ENCODE results near the gene TTLL11. TPM values are rescaled to one million over a fixed set of nuclear protein-coding genes. Genes with fewer than 3 reads are reported as not detected.
"Not testable (repeated sequence)": the region's sequence is repeated elsewhere in the genome, so short reads cannot be mapped to it uniquely, and the experiment has no call there.

TTLL11 gene
- total RNA-seq, 1 donor from 2014 or later: 23.9 TPM

DNA sequence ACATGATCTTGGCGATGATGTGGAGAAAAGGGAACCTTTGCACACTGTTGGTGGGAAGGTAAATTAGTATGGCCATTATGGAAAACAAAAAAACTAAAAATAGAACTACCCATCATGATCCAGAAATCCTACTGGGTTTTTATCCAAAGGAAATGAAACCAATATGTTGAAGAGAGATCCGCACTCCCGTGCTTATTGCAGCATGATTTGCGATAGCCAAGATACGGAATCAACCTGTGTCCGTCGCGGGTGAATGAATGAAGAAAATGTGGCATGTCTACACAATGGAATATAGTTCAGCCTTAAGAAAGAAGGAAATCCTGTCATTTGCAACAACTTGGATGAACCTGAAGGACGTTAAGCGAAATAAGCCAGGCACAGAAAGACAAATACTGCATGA, 84.5 kb downstream of the TTLL11 start:
- H3K27ac Mint-ChIP-seq (ENCODE audit: unreplicated experiment): no peak overlapping the region
- no peak for DNase-seq

DNA sequence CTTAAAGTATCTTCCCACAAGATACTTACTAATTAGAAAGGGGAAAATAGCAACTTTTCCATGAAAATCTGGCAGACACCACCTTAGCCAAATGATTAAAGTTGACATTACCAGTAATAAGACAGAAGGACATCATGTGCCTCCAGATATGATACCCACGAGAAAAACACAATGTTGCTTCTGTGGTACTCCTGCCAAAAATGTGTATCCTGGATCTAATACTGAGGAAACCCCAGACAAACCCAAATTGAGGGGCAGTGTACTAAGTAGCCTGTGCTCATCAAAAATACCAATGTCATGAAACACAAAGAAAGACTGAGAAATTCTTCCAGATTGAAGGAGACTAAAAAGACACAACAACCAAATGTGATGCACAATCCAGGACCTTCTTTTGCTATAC, 85.3 kb downstream of the TTLL11 start:
- Mint-ChIP-seq H3K27ac (ENCODE audit: unreplicated experiment) (no peak overlapping the region), H3K36me3 (ENCODE audit: unreplicated experiment) (no peaks in the 10 kb centered on the region), H3K9me3 (ENCODE audit: unreplicated experiment) (no peaks in the 10 kb centered on the region), H3K4me3 (ENCODE audit: unreplicated experiment) (no peak overlapping the region), H3K4me1 (ENCODE audit: low read depth, unreplicated experiment) (peaks cover 6% of the 10 kb centered on the region), H3K27me3 (ENCODE audit: unreplicated experiment) (no peaks in the 10 kb centered on the region)
- DNase-seq: no peak
- TF ChIP-seq, protein P1, sequence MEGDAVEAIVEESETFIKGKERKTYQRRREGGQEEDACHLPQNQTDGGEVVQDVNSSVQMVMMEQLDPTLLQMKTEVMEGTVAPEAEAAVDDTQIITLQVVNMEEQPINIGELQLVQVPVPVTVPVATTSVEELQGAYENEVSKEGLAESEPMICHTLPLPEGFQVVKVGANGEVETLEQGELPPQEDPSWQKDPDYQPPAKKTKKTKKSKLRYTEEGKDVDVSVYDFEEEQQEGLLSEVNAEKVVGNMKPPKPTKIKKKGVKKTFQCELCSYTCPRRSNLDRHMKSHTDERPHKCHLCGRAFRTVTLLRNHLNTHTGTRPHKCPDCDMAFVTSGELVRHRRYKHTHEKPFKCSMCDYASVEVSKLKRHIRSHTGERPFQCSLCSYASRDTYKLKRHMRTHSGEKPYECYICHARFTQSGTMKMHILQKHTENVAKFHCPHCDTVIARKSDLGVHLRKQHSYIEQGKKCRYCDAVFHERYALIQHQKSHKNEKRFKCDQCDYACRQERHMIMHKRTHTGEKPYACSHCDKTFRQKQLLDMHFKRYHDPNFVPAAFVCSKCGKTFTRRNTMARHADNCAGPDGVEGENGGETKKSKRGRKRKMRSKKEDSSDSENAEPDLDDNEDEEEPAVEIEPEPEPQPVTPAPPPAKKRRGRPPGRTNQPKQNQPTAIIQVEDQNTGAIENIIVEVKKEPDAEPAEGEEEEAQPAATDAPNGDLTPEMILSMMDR (IDR thresholded peaks at IDR 0.05; ENCODE audit: partially characterized antibody, unreplicated experiment): no peak

More for the DNA sequence above, 84.5 kb downstream of the TTLL11 start:
- Mint-ChIP-seq H3K36me3 (ENCODE audit: unreplicated experiment) (no peaks in the 10 kb centered on the region), H3K27me3 (ENCODE audit: unreplicated experiment) (peaks cover 2% of the 10 kb centered on the region), H3K4me3 (ENCODE audit: unreplicated experiment) (no peak overlapping the region), H3K4me1 (ENCODE audit: low read depth, unreplicated experiment) (peaks cover 12% of the 10 kb centered on the region), H3K9me3 (ENCODE audit: unreplicated experiment) (no peaks in the 10 kb centered on the region)
- TF ChIP-seq, protein P1 (IDR thresholded peaks at IDR 0.05; ENCODE audit: partially characterized antibody, unreplicated experiment): no peak

DNA sequence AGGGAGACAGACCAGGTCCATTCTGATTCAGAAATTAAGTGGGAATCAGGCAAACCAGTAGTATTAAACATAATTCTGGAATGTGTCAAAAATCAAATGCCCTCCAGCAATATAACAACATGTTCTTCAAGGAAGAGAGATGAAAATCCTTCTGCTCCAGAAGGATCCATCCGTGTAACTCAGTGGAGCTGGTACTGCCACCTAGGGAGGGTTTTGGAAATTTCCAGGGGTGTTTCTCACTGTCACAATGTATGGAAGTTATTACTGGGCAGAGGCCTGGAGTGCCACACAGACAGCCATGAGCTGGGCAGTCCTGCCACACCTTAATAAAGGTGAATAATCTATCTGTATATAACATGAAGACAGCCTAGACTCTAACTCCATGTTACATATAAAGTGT, 87.5 kb downstream of the TTLL11 start:
- Mint-ChIP-seq H3K27me3 (ENCODE audit: unreplicated experiment) (peaks cover 2% of the 10 kb centered on the region), H3K36me3 (ENCODE audit: unreplicated experiment) (no peaks in the 10 kb centered on the region), H3K27ac (ENCODE audit: unreplicated experiment) (no peak overlapping the region), H3K4me3 (ENCODE audit: unreplicated experiment) (no peak overlapping the region), H3K4me1 (ENCODE audit: low read depth, unreplicated experiment) (peaks cover 5% of the 10 kb centered on the region), H3K9me3 (ENCODE audit: unreplicated experiment) (no peaks in the 10 kb centered on the region)
- TF ChIP-seq, protein P1 (IDR thresholded peaks at IDR 0.05; ENCODE audit: partially characterized antibody, unreplicated experiment): no peak
- DNase-seq: no peak

DNA sequence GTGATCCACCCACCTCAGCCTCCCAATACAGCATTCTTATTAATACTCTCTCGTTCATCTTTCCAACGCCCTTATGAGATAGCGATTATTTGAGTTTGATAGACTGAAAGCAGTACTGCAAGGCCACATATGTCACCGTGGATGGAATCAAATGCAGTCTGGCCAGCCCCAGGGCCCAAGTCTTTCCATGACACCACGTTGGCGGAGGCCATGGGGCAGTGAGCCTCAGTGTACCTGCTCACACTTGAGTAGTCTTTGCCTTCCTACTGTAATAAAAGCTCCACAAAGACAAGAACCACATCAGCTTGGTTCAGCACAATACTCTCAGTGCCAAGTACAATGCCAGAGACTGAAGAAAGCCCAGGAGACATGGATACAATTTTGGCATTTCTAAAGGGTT, 88.5 kb downstream of the TTLL11 start:
- peaks cover 5% of the 10 kb centered on the region for H3K4me1 Mint-ChIP-seq (ENCODE audit: low read depth, unreplicated experiment)
- DNase-seq: no peak
- H3K9me3 Mint-ChIP-seq (ENCODE audit: unreplicated experiment): no peaks in the 10 kb centered on the region
- TF ChIP-seq, protein P1 (IDR thresholded peaks at IDR 0.05; ENCODE audit: partially characterized antibody, unreplicated experiment): no peak
- peaks cover 2% of the 10 kb centered on the region for H3K27me3 Mint-ChIP-seq (ENCODE audit: unreplicated experiment)
- H3K27ac Mint-ChIP-seq (ENCODE audit: unreplicated experiment): no peak overlapping the region
- no peaks in the 10 kb centered on the region for H3K36me3 Mint-ChIP-seq (ENCODE audit: unreplicated experiment)
- H3K4me3 Mint-ChIP-seq (ENCODE audit: unreplicated experiment): no peak overlapping the region

DNA sequence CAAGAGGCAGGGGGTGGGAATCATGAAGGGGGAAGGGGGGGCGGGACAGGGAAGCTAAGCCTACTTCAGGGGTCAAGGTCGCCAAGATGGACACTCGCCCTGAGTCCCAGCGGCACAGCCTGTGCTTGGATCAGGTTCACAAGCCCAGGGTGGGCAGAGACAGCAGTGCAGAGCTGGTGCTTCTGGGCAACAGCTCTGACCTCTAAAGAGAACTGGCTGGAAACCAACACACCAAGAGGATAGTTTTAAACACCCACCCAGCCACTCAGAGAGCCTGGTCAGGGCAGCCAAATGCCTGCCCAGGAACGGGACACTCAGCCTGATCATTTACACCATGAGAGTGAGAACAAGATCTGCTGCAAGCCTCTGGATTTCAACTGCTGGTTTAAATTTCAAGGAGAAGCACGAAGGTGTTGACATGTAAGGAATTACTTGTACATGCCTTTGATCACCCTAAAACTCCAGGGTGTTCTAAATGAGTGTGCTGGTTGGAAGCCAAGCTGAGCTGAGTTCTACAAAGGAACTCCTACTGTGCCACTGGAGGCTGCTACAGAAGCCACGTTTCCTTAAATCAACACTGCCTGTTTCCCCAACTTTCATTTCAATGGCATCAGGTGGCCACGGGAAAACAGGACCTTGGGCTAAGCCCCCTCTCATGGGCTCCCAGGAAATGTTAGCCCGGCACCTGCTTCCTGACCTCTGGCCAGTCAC, 91.5 kb downstream of the TTLL11 start:
- peaks cover 8% of the 10 kb centered on the region for H3K4me1 Mint-ChIP-seq (ENCODE audit: low read depth, unreplicated experiment)
- H3K36me3 Mint-ChIP-seq (ENCODE audit: unreplicated experiment): no peaks in the 10 kb centered on the region
- TF ChIP-seq, protein P1 (IDR thresholded peaks at IDR 0.05; ENCODE audit: partially characterized antibody, unreplicated experiment): no peak
- no peak overlapping the region for H3K27ac Mint-ChIP-seq (ENCODE audit: unreplicated experiment)
- no peak overlapping the region for H3K4me3 Mint-ChIP-seq (ENCODE audit: unreplicated experiment)
- H3K27me3 Mint-ChIP-seq (ENCODE audit: unreplicated experiment): peaks cover 4% of the 10 kb centered on the region
- DNase-seq: no peak
- H3K9me3 Mint-ChIP-seq (ENCODE audit: unreplicated experiment): peaks cover 2% of the 10 kb centered on the region

DNA sequence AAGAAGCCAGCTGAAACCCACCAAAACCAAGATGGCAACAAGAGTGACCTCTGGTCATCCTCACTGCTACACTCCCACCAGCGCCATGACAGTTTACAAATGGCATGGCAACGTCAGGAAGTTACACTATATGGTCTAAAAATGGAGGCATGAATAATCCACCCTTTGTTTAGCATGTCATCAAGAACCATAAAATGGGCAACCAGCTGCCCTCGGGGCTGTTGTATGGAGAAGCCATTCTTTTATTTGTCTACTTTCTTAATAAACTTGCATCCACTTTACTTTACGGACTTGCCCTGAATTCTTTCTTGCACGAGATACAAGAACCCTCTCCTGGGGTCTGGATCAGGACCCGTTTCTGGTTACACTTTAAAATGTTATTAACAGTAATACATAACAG, 92.6 kb downstream of the TTLL11 start:
- not testable (repeated sequence) for DNase-seq; H3K27ac Mint-ChIP-seq (ENCODE audit: unreplicated experiment); H3K4me1 Mint-ChIP-seq (ENCODE audit: low read depth, unreplicated experiment); H3K9me3 Mint-ChIP-seq (ENCODE audit: unreplicated experiment); H3K27me3 Mint-ChIP-seq (ENCODE audit: unreplicated experiment); H3K36me3 Mint-ChIP-seq (ENCODE audit: unreplicated experiment); H3K4me3 Mint-ChIP-seq (ENCODE audit: unreplicated experiment)

Measured in glutamatergic neuron (in vitro differentiated cells).